NT2/D1 (cell line): ENCODE results near the gene TP53I13.

Experiments
- YY1 ChIP-seq: IDR thresholded peaks from 2 replicates; pipeline ENCODE4 v1.6.1; 2011; ENCODE audit not compliant: insufficient read length, insufficient read depth
- ZNF274 ChIP-seq: IDR thresholded peaks from 2 replicates; pipeline ENCODE4 v1.6.1; 2011; ENCODE audit warnings: mild to moderate bottlenecking, low read depth, low read length

DNA sequence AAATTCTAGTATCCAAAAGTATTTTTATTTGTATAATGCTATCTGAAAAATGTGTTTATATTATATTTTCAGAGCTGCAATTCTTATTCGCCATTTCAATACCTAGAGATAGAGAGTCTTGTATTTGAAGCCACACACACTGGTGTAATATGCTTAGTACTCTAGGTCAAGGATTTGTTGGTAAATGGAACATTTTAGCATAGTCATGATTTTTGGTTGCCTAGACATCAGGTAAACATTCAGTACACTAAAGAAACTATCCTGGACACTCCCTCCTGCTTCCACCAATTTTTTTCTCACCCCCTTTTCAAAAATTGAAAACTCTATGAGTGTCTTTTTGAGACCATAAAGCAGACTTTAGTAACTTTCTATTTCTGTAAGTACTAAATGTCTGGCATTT is 22.4 kb upstream of the TP53I13 start:
- TF ChIP-seq YY1 (no peak), ZNF274 (no peak)
